GM23248 (cell line): ENCODE measurements around the gene USP22. TPM values are rescaled to one million over a fixed set of nuclear protein-coding genes. Genes with fewer than 3 reads are reported as not detected.

Experiments used
- DNase-seq: peaks from one replicate; pipeline ENCODE4 v3.0.0-alpha.2; 2015
- H2AFZ ChIP-seq: fragments of 200-600 bp; sonication (generic); 2 replicates; pipeline ENCODE4 v1.6.1; 2016; ENCODE audit warnings: antibody characterized with exemption
- H3F3A ChIP-seq: fragments of 200-600 bp; sonication (generic); 2 replicates; pipeline ENCODE4 v1.6.1; 2016; ENCODE audit warnings: mild to moderate bottlenecking, antibody characterized with exemption, mixed run types; ENCODE audit not compliant: insufficient read depth
- H3K27ac ChIP-seq: fragments of 200-600 bp; sonication (generic); 2 replicates; pipeline ENCODE4 v1.5.1; 2016; ENCODE audit warnings: mild to moderate bottlenecking
- H3K27me3 ChIP-seq: fragments of 200-600 bp; sonication (generic); replicated peaks from 2 replicates; pipeline ENCODE4 v1.6.1; 2016; ENCODE audit warnings: mild to moderate bottlenecking; ENCODE audit not compliant: insufficient read depth
- H3K36me3 ChIP-seq: fragments of 200-600 bp; sonication (generic); 2 replicates; pipeline ENCODE4 v1.6.1; 2016; ENCODE audit warnings: low read depth, mild to moderate bottlenecking
- H3K4me1 ChIP-seq: fragments of 200-600 bp; sonication (generic); 2 replicates; pipeline ENCODE4 v1.6.1; 2016; ENCODE audit warnings: mild to moderate bottlenecking; ENCODE audit not compliant: insufficient read depth
- H3K4me2 ChIP-seq: fragments of 200-600 bp; sonication (generic); one replicate; pipeline ENCODE4 v1.6.1; 2016; ENCODE audit warnings: mild to moderate bottlenecking; ENCODE audit not compliant: unreplicated experiment
- H3K4me3 ChIP-seq: fragments of 200-600 bp; sonication (generic); 2 replicates; pipeline ENCODE4 v1.5.1; 2016; ENCODE audit warnings: mild to moderate bottlenecking
- H3K79me2 ChIP-seq: fragments of 200-600 bp; sonication (generic); 2 replicates; pipeline ENCODE4 v1.6.1; 2016; ENCODE audit warnings: mild to moderate bottlenecking; ENCODE audit not compliant: insufficient read depth
- H3K9ac ChIP-seq: fragments of 200-600 bp; sonication (generic); 2 replicates; pipeline ENCODE4 v1.6.1; 2016; ENCODE audit warnings: mild to moderate bottlenecking
- H3K9me2 ChIP-seq: fragments of 200-600 bp; sonication (generic); 2 replicates; pipeline ENCODE4 v1.6.1; 2016; ENCODE audit warnings: mixed run types, mild to moderate bottlenecking, moderate library complexity; ENCODE audit not compliant: insufficient read depth
- H3K9me3 ChIP-seq: fragments of 200-600 bp; sonication (generic); one replicate; pipeline ENCODE4 v1.6.1; 2017; ENCODE audit warnings: low read depth
- H4K20me1 ChIP-seq: fragments of 200-600 bp; sonication (generic); 2 replicates; pipeline ENCODE4 v1.6.0; 2016; ENCODE audit not compliant: insufficient read depth
- EZH2 ChIP-seq: fragments of 200-600 bp; sonication (generic); IDR thresholded peaks from 2 replicates; pipeline ENCODE4 v1.6.1; 2018; ENCODE audit warnings: antibody characterized with exemption, mild to moderate bottlenecking; ENCODE audit not compliant: insufficient read depth, poor library complexity, severe bottlenecking
- EZH2phosphoT487 ChIP-seq: fragments of 200-600 bp; sonication (generic); IDR thresholded peaks from 2 replicates; pipeline ENCODE4 v1.6.1; 2018; ENCODE audit warnings: antibody characterized with exemption, moderate library complexity, mild to moderate bottlenecking, low read depth; ENCODE audit not compliant: insufficient read depth
- WGBS, 2 experiments: methylation state at CpG; one replicate each; pipeline ENCODE4 v1.1.6; 2015 to 2017; ENCODE audit warnings: low lambda C conversion rate in 2 of 2, low coverage in 1 of 2; ENCODE audit errors: missing lambda C conversion rate in 2 of 2; 5-methylcytosine and 5-hydroxymethylcytosine counted together
- in situ Hi-C: fragments of 300-500 bp; cut with MboI; formaldehyde crosslinking; loops from 2 replicates; pipeline ENCODE4 v1.15.0; 2020
- polyA plus RNA-seq: library from polyadenylated mRNA; unstranded; fragments of >200 nt; fragmentation: Nextera tagmentation; extraction: Ambion mirVana; gene quantifications from 2 replicates; pipeline ENCODE4 v1.2.1, GENCODE V29; 2016
- total RNA-seq: library from RNA; depleted of rRNA; stranded (reverse); fragments of >200 nt; shearing (Covaris generic); gene quantifications from 2 replicates; pipeline ENCODE4 v1.2.3, GENCODE V29; 2014

USP22 gene
- total and polyA plus RNA-seq, 2 experiments from 2014 or later = 75.1 to 154 TPM

- no peaks in the 10 kb centered on the region for H3K9me3 ChIP-seq
Observed at GRCh38 chr17:20993863-20994778, 48.7 kb downstream of the USP22 start.

GRCh38 chr17:20992987-20993862 lies 49.6 kb downstream of the USP22 start:
- DNase-seq = peak; percentile 70
- Histone ChIP-seq H3K9me3 (no peaks in the 10 kb centered on the region), H2AFZ (no peak overlapping the region), H3K4me1 (no peaks in the 10 kb centered on the region), H3K27me3 (no peaks in the 10 kb centered on the region), H3K9me2 (no peaks in the 10 kb centered on the region), H3F3A (peaks cover 4% of the 10 kb centered on the region; the same call in 1 of the 2 replicates), H3K4me2 (no peak overlapping the region), H3K79me2 (peaks cover 4% of the 10 kb centered on the region; the same call in 1 of the 2 replicates), H3K4me3 (no peak overlapping the region), H3K27ac (no peak overlapping the region), H3K9ac (peak overlapping the region; percentile 46; the same call in 1 of the 2 replicates), H3K36me3 (no peaks in the 10 kb centered on the region), H4K20me1 (no peaks in the 10 kb centered on the region)
- WGBS, 2 experiments = 53 to 55% methylated on average over 17 of the region's 17 CpGs
- in situ Hi-C loops = loop anchor here (10.0 kb wide), 1 partner anchor 198 kb away; no protein-coding TSS in a partner anchor
- TF ChIP-seq EZH2phosphoT487 (no peak), EZH2 (no peak)

More at GRCh38 chr17:20993863-20994778, 48.7 kb downstream of the USP22 start:
- no peak for DNase-seq
- Histone ChIP-seq H3K36me3 (0 out of 2 replicates have a peak, but pooled peaks cover 6% of the 10 kb centered on the region), H4K20me1 (no peaks in the 10 kb centered on the region), H3F3A (peaks cover 13% of the 10 kb centered on the region; the same call in 1 of the 2 replicates), H3K9me2 (no peaks in the 10 kb centered on the region), H3K4me2 (no peak overlapping the region), H3K9ac (no peak overlapping the region), H3K4me3 (no peak overlapping the region), H3K27ac (no peak overlapping the region), H2AFZ (no peak overlapping the region), H3K4me1 (no peaks in the 10 kb centered on the region), H3K27me3 (no peaks in the 10 kb centered on the region), H3K79me2 (peaks cover 13% of the 10 kb centered on the region)
- whole genome bisulfite sequencing, 2 experiments = 92 to 93% methylated on average over 18 of the region's 18 CpGs
- in situ Hi-C loops = loop anchor here (10.0 kb wide), 1 partner anchor 199 kb away; no protein-coding TSS in a partner anchor
- no peak for TF ChIP-seq EZH2
- TF ChIP-seq EZH2phosphoT487 = no peak

- H3K79me2 ChIP-seq = no peaks in the 10 kb centered on the region
- no peak for DNase-seq
- peak overlapping the region; percentile 46; the same call in 1 of the 2 replicates for H3K9ac ChIP-seq
- in situ Hi-C loops = loop anchor here (10.0 kb wide), 1 partner anchor 198 kb away; no protein-coding TSS in a partner anchor
- no peak overlapping the region for H3K4me3 ChIP-seq
- H4K20me1 ChIP-seq = no peaks in the 10 kb centered on the region
- WGBS, 2 experiments = 71 to 72% methylated on average over 12 of the region's 12 CpGs
- no peak overlapping the region for H2AFZ ChIP-seq
- H3K27ac ChIP-seq = no peak overlapping the region
- H3K4me1 ChIP-seq = no peaks in the 10 kb centered on the region
- no peaks in the 10 kb centered on the region for H3K36me3 ChIP-seq
- H3K9me2 ChIP-seq = no peaks in the 10 kb centered on the region
- H3F3A ChIP-seq = 0 out of 2 replicates have a peak, but pooled peaks cover 3% of the 10 kb centered on the region
- no peaks in the 10 kb centered on the region for H3K9me3 ChIP-seq
- H3K4me2 ChIP-seq = no peak overlapping the region
- H3K27me3 ChIP-seq = no peaks in the 10 kb centered on the region
- TF ChIP-seq EZH2phosphoT487 = no peak
- TF ChIP-seq EZH2 = no peak
Observed at GRCh38 chr17:20992416-20992815, 50.4 kb downstream of the USP22 start.
